GM23248 (cell line): ENCODE data around the gene EIF3A. TPM values are rescaled to one million over a fixed set of nuclear protein-coding genes. Genes with fewer than 3 reads are reported as not detected.

Experiments
- DNase-seq: peaks from one replicate; pipeline ENCODE4 v3.0.0-alpha.2; 2015
- H2AFZ ChIP-seq: fragments of 200-600 bp; sonication (generic); 2 replicates; pipeline ENCODE4 v1.6.1; 2016; ENCODE audit warnings: antibody characterized with exemption
- H3F3A ChIP-seq: fragments of 200-600 bp; sonication (generic); 2 replicates; pipeline ENCODE4 v1.6.1; 2016; ENCODE audit warnings: mild to moderate bottlenecking, antibody characterized with exemption, mixed run types; ENCODE audit not compliant: insufficient read depth
- H3K27ac ChIP-seq: fragments of 200-600 bp; sonication (generic); 2 replicates; pipeline ENCODE4 v1.5.1; 2016; ENCODE audit warnings: mild to moderate bottlenecking
- H3K27me3 ChIP-seq: fragments of 200-600 bp; sonication (generic); replicated peaks from 2 replicates; pipeline ENCODE4 v1.6.1; 2016; ENCODE audit warnings: mild to moderate bottlenecking; ENCODE audit not compliant: insufficient read depth
- H3K36me3 ChIP-seq: fragments of 200-600 bp; sonication (generic); 2 replicates; pipeline ENCODE4 v1.6.1; 2016; ENCODE audit warnings: low read depth, mild to moderate bottlenecking
- H3K4me1 ChIP-seq: fragments of 200-600 bp; sonication (generic); 2 replicates; pipeline ENCODE4 v1.6.1; 2016; ENCODE audit warnings: mild to moderate bottlenecking; ENCODE audit not compliant: insufficient read depth
- H3K4me2 ChIP-seq: fragments of 200-600 bp; sonication (generic); one replicate; pipeline ENCODE4 v1.6.1; 2016; ENCODE audit warnings: mild to moderate bottlenecking; ENCODE audit not compliant: unreplicated experiment
- H3K4me3 ChIP-seq: fragments of 200-600 bp; sonication (generic); 2 replicates; pipeline ENCODE4 v1.5.1; 2016; ENCODE audit warnings: mild to moderate bottlenecking
- H3K79me2 ChIP-seq: fragments of 200-600 bp; sonication (generic); 2 replicates; pipeline ENCODE4 v1.6.1; 2016; ENCODE audit warnings: mild to moderate bottlenecking; ENCODE audit not compliant: insufficient read depth
- H3K9ac ChIP-seq: fragments of 200-600 bp; sonication (generic); 2 replicates; pipeline ENCODE4 v1.6.1; 2016; ENCODE audit warnings: mild to moderate bottlenecking
- H3K9me2 ChIP-seq: fragments of 200-600 bp; sonication (generic); 2 replicates; pipeline ENCODE4 v1.6.1; 2016; ENCODE audit warnings: mixed run types, mild to moderate bottlenecking, moderate library complexity; ENCODE audit not compliant: insufficient read depth
- H3K9me3 ChIP-seq: fragments of 200-600 bp; sonication (generic); one replicate; pipeline ENCODE4 v1.6.1; 2017; ENCODE audit warnings: low read depth
- H4K20me1 ChIP-seq: fragments of 200-600 bp; sonication (generic); 2 replicates; pipeline ENCODE4 v1.6.0; 2016; ENCODE audit not compliant: insufficient read depth
- EZH2 ChIP-seq: fragments of 200-600 bp; sonication (generic); IDR thresholded peaks from 2 replicates; pipeline ENCODE4 v1.6.1; 2018; ENCODE audit warnings: antibody characterized with exemption, mild to moderate bottlenecking; ENCODE audit not compliant: insufficient read depth, poor library complexity, severe bottlenecking
- EZH2phosphoT487 ChIP-seq: fragments of 200-600 bp; sonication (generic); IDR thresholded peaks from 2 replicates; pipeline ENCODE4 v1.6.1; 2018; ENCODE audit warnings: antibody characterized with exemption, moderate library complexity, mild to moderate bottlenecking, low read depth; ENCODE audit not compliant: insufficient read depth
- WGBS, 2 experiments: methylation state at CpG; one replicate each; pipeline ENCODE4 v1.1.6; 2015 to 2017; ENCODE audit warnings: low lambda C conversion rate in 2 of 2, low coverage in 1 of 2; ENCODE audit errors: missing lambda C conversion rate in 2 of 2; 5-methylcytosine and 5-hydroxymethylcytosine counted together
- in situ Hi-C: fragments of 300-500 bp; cut with MboI; formaldehyde crosslinking; loops from 2 replicates; pipeline ENCODE4 v1.15.0; 2020
- polyA plus RNA-seq: library from polyadenylated mRNA; unstranded; fragments of >200 nt; fragmentation: Nextera tagmentation; extraction: Ambion mirVana; gene quantifications from 2 replicates; pipeline ENCODE4 v1.2.1, GENCODE V29; 2016
- total RNA-seq: library from RNA; depleted of rRNA; stranded (reverse); fragments of >200 nt; shearing (Covaris generic); gene quantifications from 2 replicates; pipeline ENCODE4 v1.2.3, GENCODE V29; 2014

Gene EIF3A
- total and polyA plus RNA-seq, 2 experiments from 2014 or later = 74.5 to 91.3 TPM

- peaks cover 71% of the 10 kb centered on the region for H3K36me3 ChIP-seq
- no peak for TF ChIP-seq EZH2phosphoT487
- TF ChIP-seq EZH2 = no peak
- peaks cover 30% of the 10 kb centered on the region for H3F3A ChIP-seq
- H3K9ac ChIP-seq = no peak overlapping the region
- H3K4me3 ChIP-seq = no peak overlapping the region
- in situ Hi-C loops = no loop called here
- no peaks in the 10 kb centered on the region for H3K9me3 ChIP-seq
- H3K4me2 ChIP-seq = no peak overlapping the region
- no peak overlapping the region for H3K27ac ChIP-seq
- no peaks in the 10 kb centered on the region for H3K9me2 ChIP-seq
- peaks cover 9% of the 10 kb centered on the region; the same call in 1 of the 2 replicates for H3K4me1 ChIP-seq
- H2AFZ ChIP-seq = no peak overlapping the region
- H4K20me1 ChIP-seq = peaks cover 9% of the 10 kb centered on the region; the same call in 1 of the 2 replicates
- no peaks in the 10 kb centered on the region for H3K27me3 ChIP-seq
- H3K79me2 ChIP-seq = peaks cover 100% of the 10 kb centered on the region
- DNase-seq = no peak
- 91 to 94% methylated on average over 9 of the region's 9 CpGs for WGBS, 2 experiments
Measured at GRCh38 chr10:119070395-119071165, 10.0 kb downstream of the EIF3A start.

DNA sequence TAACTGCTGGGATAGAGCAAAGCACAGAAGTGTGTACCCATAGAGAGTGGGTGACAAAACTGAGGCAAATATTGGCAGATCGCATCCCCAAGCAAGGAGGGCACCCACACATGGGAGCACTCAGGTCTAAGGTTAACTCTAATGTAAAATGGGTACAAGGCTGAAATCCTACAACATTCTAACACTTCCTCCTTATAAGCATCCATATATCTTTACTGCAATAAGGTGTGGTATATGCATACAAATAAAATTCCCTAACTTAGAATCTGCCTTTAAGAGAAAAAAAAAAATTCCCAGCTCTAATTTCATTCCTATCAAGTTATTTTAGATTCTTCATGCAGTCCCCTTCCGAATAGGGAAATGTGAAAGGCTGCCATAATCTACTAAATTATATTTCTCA lies 18.7 kb downstream of the EIF3A start:
- H3K9me3 ChIP-seq = no peaks in the 10 kb centered on the region
- no peak for DNase-seq
- H3K4me3 ChIP-seq = no peak overlapping the region
- H3F3A ChIP-seq = peaks cover 63% of the 10 kb centered on the region
- H2AFZ ChIP-seq = no peak overlapping the region
- peaks cover 100% of the 10 kb centered on the region for H3K79me2 ChIP-seq
- WGBS, 2 experiments = 96 to 98% methylated on average over 2 of the region's 2 CpGs
- peaks cover 87% of the 10 kb centered on the region for H3K36me3 ChIP-seq
- H3K4me1 ChIP-seq = no peaks in the 10 kb centered on the region
- TF ChIP-seq EZH2 (no peak), EZH2phosphoT487 (no peak)
- H4K20me1 ChIP-seq = peaks cover 13% of the 10 kb centered on the region; the same call in 1 of the 2 replicates
- H3K27ac ChIP-seq = no peak overlapping the region
- no peaks in the 10 kb centered on the region for H3K27me3 ChIP-seq
- no peak overlapping the region for H3K9ac ChIP-seq
- in situ Hi-C loops = no loop called here
- H3K9me2 ChIP-seq = no peaks in the 10 kb centered on the region
- H3K4me2 ChIP-seq = no peak overlapping the region

DNA sequence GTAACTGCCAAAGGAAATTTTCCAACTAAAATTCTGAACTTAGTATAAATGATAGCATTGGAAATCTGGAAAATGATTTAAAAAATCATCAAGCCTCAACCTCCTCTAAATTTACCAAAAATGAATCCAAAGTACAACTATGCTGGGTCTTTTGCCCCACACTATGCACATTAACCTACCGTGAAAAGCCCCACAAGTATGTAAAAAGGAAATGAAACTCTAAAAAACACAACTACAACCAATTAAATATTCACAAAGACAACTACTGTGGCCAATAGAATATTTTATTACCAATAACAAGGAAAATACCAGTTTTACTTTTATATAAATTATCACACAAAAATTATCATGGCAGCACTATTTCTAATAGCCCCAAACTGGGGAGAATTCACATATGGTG lies 19.3 kb downstream of the EIF3A start:
- no peak for TF ChIP-seq EZH2phosphoT487
- no peak for TF ChIP-seq EZH2
- H4K20me1 ChIP-seq = peaks cover 13% of the 10 kb centered on the region; the same call in 1 of the 2 replicates
- 92 to 97% methylated on average over 1 of the region's 1 CpG for WGBS, 2 experiments

GRCh38 chr10:119060107-119060506 lies 20.5 kb downstream of the EIF3A start:
- H3K36me3 ChIP-seq = peaks cover 94% of the 10 kb centered on the region

More for the DNA sequence above, 19.3 kb downstream of the EIF3A start:
- Histone ChIP-seq H3K27ac (no peak overlapping the region), H3K4me1 (no peaks in the 10 kb centered on the region), H3K79me2 (peaks cover 100% of the 10 kb centered on the region), H3K4me2 (no peak overlapping the region), H3K9ac (no peak overlapping the region), H2AFZ (no peak overlapping the region), H3F3A (peaks cover 67% of the 10 kb centered on the region), H3K9me2 (no peaks in the 10 kb centered on the region), H3K4me3 (no peak overlapping the region), H3K9me3 (no peaks in the 10 kb centered on the region), H3K27me3 (no peaks in the 10 kb centered on the region), H3K36me3 (peaks cover 89% of the 10 kb centered on the region)
- DNase-seq = no peak
- in situ Hi-C loops = no loop called here

More at GRCh38 chr10:119060107-119060506, 20.5 kb downstream of the EIF3A start:
- Histone ChIP-seq H4K20me1 (peaks cover 13% of the 10 kb centered on the region; the same call in 1 of the 2 replicates), H3K9me2 (no peaks in the 10 kb centered on the region), H3F3A (peaks cover 67% of the 10 kb centered on the region), H3K9ac (no peak overlapping the region), H3K27ac (no peak overlapping the region), H3K4me1 (no peaks in the 10 kb centered on the region), H3K4me2 (no peak overlapping the region), H2AFZ (no peak overlapping the region), H3K9me3 (no peaks in the 10 kb centered on the region), H3K27me3 (no peaks in the 10 kb centered on the region), H3K4me3 (no peak overlapping the region), H3K79me2 (peaks cover 100% of the 10 kb centered on the region)
- DNase-seq = no peak
- in situ Hi-C loops = no loop called here
- no peak for TF ChIP-seq EZH2
- TF ChIP-seq EZH2phosphoT487 = no peak
- 96 to 97% methylated on average over 1 of the region's 1 CpG for WGBS, 2 experiments
